ENCODE data around the gene PPP1R7.

Gene PPP1R7

DNA sequence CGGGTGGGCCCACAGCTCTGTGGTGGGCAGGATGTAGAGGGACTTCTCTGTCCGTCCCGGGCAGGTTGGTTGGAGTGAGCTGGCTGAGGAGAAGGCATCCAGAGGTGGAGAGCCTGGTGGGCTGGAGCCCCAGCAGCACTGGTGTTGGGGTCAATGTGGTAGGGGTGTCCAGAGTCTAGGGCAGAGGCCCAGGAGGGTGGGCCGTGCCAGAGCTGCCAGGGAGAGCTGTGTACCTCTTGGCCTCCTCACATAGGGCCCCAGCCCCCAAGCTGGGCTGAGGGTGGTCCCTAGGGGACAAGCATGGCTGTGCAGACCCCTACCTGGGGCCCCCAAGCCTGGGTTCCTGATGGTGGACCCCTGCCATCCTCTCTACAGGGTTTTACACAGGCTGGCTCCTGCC, 54.2 kb downstream of the PPP1R7 start:
- no peak overlapping the region for H3K4me3 ChIP-seq (ENCODE audit: low read depth in 1 of 2, low read length in 1 of 2)
- peaks cover 13 to 20% of the 10 kb centered on the region in 2 experiments for H3K4me1 ChIP-seq (ENCODE audit: control insufficient read depth in 1 of 2, insufficient read depth in 1 of 2, low read depth in 1 of 2, low read length in 1 of 2)
- TF ChIP-seq, protein P1, sequence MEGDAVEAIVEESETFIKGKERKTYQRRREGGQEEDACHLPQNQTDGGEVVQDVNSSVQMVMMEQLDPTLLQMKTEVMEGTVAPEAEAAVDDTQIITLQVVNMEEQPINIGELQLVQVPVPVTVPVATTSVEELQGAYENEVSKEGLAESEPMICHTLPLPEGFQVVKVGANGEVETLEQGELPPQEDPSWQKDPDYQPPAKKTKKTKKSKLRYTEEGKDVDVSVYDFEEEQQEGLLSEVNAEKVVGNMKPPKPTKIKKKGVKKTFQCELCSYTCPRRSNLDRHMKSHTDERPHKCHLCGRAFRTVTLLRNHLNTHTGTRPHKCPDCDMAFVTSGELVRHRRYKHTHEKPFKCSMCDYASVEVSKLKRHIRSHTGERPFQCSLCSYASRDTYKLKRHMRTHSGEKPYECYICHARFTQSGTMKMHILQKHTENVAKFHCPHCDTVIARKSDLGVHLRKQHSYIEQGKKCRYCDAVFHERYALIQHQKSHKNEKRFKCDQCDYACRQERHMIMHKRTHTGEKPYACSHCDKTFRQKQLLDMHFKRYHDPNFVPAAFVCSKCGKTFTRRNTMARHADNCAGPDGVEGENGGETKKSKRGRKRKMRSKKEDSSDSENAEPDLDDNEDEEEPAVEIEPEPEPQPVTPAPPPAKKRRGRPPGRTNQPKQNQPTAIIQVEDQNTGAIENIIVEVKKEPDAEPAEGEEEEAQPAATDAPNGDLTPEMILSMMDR (IDR thresholded peaks at IDR 0.05): no peak
- no peaks in the 10 kb centered on the region for H3K36me3 ChIP-seq
- H3K27me3 ChIP-seq: no peaks in the 10 kb centered on the region
- no peak overlapping the region for H3K27ac ChIP-seq
- no peaks in the 10 kb centered on the region for H3K9me3 ChIP-seq

GRCh38 chr2:241205086-241205485, 54.8 kb downstream of the PPP1R7 start:
- TF ChIP-seq, protein P1 (IDR thresholded peaks at IDR 0.05): no peak
- no peak overlapping the region for H3K27ac ChIP-seq
- H3K27me3 ChIP-seq: no peaks in the 10 kb centered on the region
- no peaks in the 10 kb centered on the region for H3K36me3 ChIP-seq
- no peaks in the 10 kb centered on the region for H3K9me3 ChIP-seq
- H3K4me1 ChIP-seq (ENCODE audit: control insufficient read depth in 1 of 2, insufficient read depth in 1 of 2, low read depth in 1 of 2, low read length in 1 of 2): peaks cover 11 to 15% of the 10 kb centered on the region in 2 experiments
- no peak overlapping the region for H3K4me3 ChIP-seq (ENCODE audit: low read depth in 1 of 2, low read length in 1 of 2)

- TF ChIP-seq, protein P1 (IDR thresholded peaks at IDR 0.05): no peak
- no peaks in the 10 kb centered on the region for H3K9me3 ChIP-seq
- no peak overlapping the region for H3K4me3 ChIP-seq (ENCODE audit: low read depth in 1 of 2, low read length in 1 of 2)
- no peaks in the 10 kb centered on the region for H3K4me1 ChIP-seq (ENCODE audit: control insufficient read depth in 1 of 2, insufficient read depth in 1 of 2, low read depth in 1 of 2, low read length in 1 of 2)
- H3K27me3 ChIP-seq: no peaks in the 10 kb centered on the region
- no peak overlapping the region for H3K27ac ChIP-seq
- H3K36me3 ChIP-seq: no peaks in the 10 kb centered on the region
These were observed 56.9 kb downstream of the PPP1R7 start for GRCh38 chr2:241207151-241207550.

- no peaks in the 10 kb centered on the region for H3K4me1 ChIP-seq (ENCODE audit: control insufficient read depth in 1 of 2, insufficient read depth in 1 of 2, low read depth in 1 of 2, low read length in 1 of 2)
- no peaks in the 10 kb centered on the region for H3K27me3 ChIP-seq
- H3K9me3 ChIP-seq: no peaks in the 10 kb centered on the region
- TF ChIP-seq, protein P1 (IDR thresholded peaks at IDR 0.05): no peak
- H3K36me3 ChIP-seq: no peaks in the 10 kb centered on the region
- no peak overlapping the region for H3K27ac ChIP-seq
- H3K4me3 ChIP-seq (ENCODE audit: low read depth in 1 of 2, low read length in 1 of 2): no peak overlapping the region
These were observed 57.4 kb downstream of the PPP1R7 start for GRCh38 chr2:241207641-241208040.

DNA sequence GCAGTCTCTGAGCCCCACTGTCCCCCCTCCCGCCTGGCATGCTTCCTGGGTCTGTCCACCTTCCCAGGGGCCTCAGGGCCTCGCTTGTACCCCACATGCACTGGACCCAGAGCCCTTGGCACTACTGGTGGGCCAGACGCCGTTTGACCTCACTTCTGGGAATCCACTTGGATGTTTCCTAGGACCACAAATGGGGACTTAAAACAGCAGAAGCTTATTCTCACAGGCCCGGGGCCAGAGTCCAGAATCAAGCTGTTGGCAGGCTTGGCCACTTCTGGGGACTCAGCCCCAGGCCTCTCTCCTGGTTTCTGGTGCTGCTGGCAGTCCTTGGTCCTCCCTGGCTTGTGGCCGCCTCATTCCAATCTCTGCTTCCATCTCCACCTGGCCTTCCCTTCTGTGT, 57.8 kb downstream of the PPP1R7 start:
- Histone ChIP-seq H3K36me3 (no peaks in the 10 kb centered on the region), H3K9me3 (no peaks in the 10 kb centered on the region), H3K4me1 (ENCODE audit: control insufficient read depth in 1 of 2, insufficient read depth in 1 of 2, low read depth in 1 of 2, low read length in 1 of 2) (no peaks in the 10 kb centered on the region), H3K4me3 (ENCODE audit: low read depth in 1 of 2, low read length in 1 of 2) (no peak overlapping the region), H3K27me3 (no peaks in the 10 kb centered on the region), H3K27ac (no peak overlapping the region)
- TF ChIP-seq, protein P1 (IDR thresholded peaks at IDR 0.05): no peak

- Histone ChIP-seq H3K36me3 (no peaks in the 10 kb centered on the region), H3K9me3 (no peaks in the 10 kb centered on the region), H3K4me1 (ENCODE audit: control insufficient read depth in 1 of 2, insufficient read depth in 1 of 2, low read depth in 1 of 2, low read length in 1 of 2) (no peaks in the 10 kb centered on the region), H3K27me3 (no peaks in the 10 kb centered on the region), H3K4me3 (ENCODE audit: low read depth in 1 of 2, low read length in 1 of 2) (no peak overlapping the region), H3K27ac (no peak overlapping the region)
- TF ChIP-seq, protein P1 (IDR thresholded peaks at IDR 0.05): no peak
These were observed 59.0 kb downstream of the PPP1R7 start for GRCh38 chr2:241209271-241209670.

Data from neutrophil (primary cell).